ENCODE data around the gene FCHSD2. TPM values are rescaled to one million over a fixed set of nuclear protein-coding genes. Genes with fewer than 3 reads are reported as not detected.
A peak's percentile ranks its signal among the peaks of the same experiment; 100 is the strongest.

The FCHSD2 gene
- polyA plus RNA-seq, 2 of the 4 experiments (the other 2 are of a cell fraction) = 10.5 to 19.0 TPM

DNA sequence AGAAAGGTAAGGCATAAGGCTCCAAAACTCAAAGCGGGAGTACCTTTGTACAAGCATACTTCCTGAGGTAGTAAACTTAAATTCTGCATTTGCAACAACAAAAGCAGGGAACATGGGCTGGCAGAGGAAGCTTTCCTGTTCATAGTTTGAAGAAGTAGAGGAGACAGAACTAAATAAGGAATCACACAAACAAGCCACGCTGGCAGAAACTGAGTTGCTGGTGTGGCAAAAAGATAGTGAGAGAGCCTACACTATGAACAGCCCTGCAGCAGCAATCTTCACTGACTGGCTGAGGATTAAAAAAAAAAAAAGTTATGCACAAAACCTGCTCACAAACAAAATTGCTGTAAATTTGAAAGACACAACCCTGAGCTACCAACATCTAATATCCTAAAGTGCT lies 46.5 kb downstream of the FCHSD2 start:
- CTCF ChIA-PET = interaction anchor here (1.1 kb wide), 1 partner anchor 26 kb away, joined by 7 read pairs; no protein-coding TSS in a partner anchor
- ATAC-seq (no peak), FAIRE-seq (no peak), DNase-seq (ENCODE audit: low read depth in 1 of 2, low spot score in 1 of 2) (no peak)
- TF ChIP-seq, protein P1, sequence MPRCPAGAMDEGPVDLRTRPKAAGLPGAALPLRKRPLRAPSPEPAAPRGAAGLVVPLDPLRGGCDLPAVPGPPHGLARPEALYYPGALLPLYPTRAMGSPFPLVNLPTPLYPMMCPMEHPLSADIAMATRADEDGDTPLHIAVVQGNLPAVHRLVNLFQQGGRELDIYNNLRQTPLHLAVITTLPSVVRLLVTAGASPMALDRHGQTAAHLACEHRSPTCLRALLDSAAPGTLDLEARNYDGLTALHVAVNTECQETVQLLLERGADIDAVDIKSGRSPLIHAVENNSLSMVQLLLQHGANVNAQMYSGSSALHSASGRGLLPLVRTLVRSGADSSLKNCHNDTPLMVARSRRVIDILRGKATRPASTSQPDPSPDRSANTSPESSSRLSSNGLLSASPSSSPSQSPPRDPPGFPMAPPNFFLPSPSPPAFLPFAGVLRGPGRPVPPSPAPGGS (IDR thresholded peaks at IDR 0.05) = no peak
- Histone ChIP-seq H3K4me2 (no peak overlapping the region), H3K9me3 (no peaks in the 10 kb centered on the region), H3K4me1 (no peaks in the 10 kb centered on the region), H3K27ac (no peak overlapping the region), H3K4me3 (no peak overlapping the region)
- POLR2A ChIA-PET = no interaction called here
- whole genome bisulfite sequencing (ENCODE audit: missing lambda C conversion rate) = 87% methylated on average over 2 of the region's 2 CpGs

DNA sequence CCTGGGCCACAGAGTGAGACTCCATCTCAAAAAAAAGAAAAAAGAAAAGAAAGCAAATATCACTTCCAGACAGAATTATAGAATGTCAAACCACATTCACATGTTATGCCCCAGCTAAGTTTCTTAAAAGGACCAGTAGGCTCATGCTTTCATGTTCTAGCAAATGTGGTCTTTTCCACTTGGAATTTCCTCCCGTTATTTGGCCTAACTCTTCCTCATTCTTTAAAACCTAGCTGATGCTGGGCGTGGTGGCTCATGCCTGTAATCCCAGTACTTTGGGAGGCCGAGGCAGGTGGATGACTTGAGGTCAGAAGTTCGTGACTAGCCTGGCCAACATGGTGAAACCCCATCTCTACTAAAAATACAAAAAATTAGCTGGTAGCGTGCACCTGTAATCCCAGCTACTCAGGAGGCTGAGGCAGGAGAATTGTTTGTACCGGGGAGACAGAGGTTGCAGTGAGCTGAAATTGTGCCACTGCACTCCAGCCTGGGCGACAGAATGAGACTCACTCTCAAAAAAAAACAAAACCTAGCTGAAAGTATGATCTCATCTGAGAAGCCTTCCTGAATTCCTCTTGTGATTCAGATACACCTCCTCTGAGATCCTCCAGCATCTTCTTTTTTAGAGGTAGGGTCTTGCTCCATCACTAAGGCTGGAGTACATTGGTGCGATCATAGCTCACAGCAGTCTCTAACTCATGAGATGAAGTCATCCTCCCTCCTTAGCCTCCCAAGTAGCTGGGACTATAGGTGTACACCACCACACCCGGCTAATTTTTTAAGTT lies 50.4 kb downstream of the FCHSD2 start:
- H3K4me3 ChIP-seq = no peak overlapping the region
- no peak overlapping the region for H3K27ac ChIP-seq
- H3K4me1 ChIP-seq = no peaks in the 10 kb centered on the region
- TF ChIP-seq CBX2 (IDR thresholded peaks at IDR 0.05; ENCODE audit: borderline replicate concordance, low read depth) (no peak), NFE2L2 (conservative IDR thresholded peaks at IDR 0.05; ENCODE audit: low read length) (no peak)
- no peak overlapping the region for H3K4me2 ChIP-seq
- ATAC-seq (no peak), FAIRE-seq (no peak), DNase-seq (ENCODE audit: low read depth in 1 of 2, low spot score in 1 of 2) (peak in 1 of 2 experiments; percentile 34)
- 81% methylated on average over 9 of the region's 9 CpGs for WGBS (ENCODE audit: missing lambda C conversion rate)
- H3K9me3 ChIP-seq = no peaks in the 10 kb centered on the region
- ChIA-PET CTCF (interaction anchor here (0.8 kb wide), 1 partner anchor 42 kb away, joined by 3 read pairs; no protein-coding TSS in a partner anchor), POLR2A (no interaction called here)

DNA sequence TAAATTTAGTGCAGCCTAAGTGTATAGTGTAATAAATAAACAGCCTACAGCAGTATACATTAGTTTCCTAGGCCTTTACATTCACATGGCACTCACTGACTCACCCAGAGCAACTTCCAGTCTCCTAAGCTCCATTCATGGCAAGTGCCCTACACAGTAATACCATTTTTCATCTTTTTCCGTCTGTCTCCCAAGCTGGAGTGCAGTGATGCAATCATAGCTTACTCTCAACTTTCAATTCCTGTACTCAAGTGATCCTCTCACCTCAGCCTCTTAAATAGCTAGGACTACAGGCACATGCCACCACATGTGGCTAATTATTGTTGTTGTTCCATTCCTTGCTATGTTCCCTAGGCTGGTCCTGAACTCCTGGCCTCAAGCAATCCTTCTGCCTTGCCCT lies 54.4 kb downstream of the FCHSD2 start:
- 81% methylated on average over 1 of the region's 1 CpG for WGBS (ENCODE audit: missing lambda C conversion rate)
- Histone ChIP-seq H3K4me3 (no peak overlapping the region), H3K27ac (no peak overlapping the region), H3K4me2 (no peak overlapping the region), H3K9me3 (no peaks in the 10 kb centered on the region), H3K4me1 (peaks cover 7% of the 10 kb centered on the region)
- CTCF ChIA-PET = interaction anchor here (1.2 kb wide), 1 partner anchor 91 kb away, joined by 3 read pairs; no protein-coding TSS in a partner anchor
- TF ChIP-seq, protein P2, sequence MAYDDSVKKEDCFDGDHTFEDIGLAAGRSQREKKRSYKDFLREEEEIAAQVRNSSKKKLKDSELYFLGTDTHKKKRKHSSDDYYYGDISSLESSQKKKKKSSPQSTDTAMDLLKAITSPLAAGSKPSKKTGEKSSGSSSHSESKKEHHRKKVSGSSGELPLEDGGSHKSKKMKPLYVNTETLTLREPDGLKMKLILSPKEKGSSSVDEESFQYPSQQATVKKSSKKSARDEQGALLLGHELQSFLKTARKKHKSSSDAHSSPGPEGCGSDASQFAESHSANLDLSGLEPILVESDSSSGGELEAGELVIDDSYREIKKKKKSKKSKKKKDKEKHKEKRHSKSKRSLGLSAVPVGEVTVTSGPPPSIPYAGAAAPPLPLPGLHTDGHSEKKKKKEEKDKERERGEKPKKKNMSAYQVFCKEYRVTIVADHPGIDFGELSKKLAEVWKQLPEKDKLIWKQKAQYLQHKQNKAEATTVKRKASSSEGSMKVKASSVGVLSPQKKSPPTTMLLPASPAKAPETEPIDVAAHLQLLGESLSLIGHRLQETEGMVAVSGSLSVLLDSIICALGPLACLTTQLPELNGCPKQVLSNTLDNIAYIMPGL (CRISPR knock-in tag; IDR thresholded peaks at IDR 0.05; ENCODE audit: borderline replicate concordance) = no peak
- TF ChIP-seq HOXA7 (CRISPR knock-in tag; IDR thresholded peaks at IDR 0.05) (no peak), HEYL (CRISPR knock-in tag; IDR thresholded peaks at IDR 0.05) (no peak)
- no peak for DNase-seq (ENCODE audit: low read depth in 1 of 2, low spot score in 1 of 2)
- no peak for FAIRE-seq
- ATAC-seq = no peak
- POLR2A ChIA-PET = no interaction called here

DNA sequence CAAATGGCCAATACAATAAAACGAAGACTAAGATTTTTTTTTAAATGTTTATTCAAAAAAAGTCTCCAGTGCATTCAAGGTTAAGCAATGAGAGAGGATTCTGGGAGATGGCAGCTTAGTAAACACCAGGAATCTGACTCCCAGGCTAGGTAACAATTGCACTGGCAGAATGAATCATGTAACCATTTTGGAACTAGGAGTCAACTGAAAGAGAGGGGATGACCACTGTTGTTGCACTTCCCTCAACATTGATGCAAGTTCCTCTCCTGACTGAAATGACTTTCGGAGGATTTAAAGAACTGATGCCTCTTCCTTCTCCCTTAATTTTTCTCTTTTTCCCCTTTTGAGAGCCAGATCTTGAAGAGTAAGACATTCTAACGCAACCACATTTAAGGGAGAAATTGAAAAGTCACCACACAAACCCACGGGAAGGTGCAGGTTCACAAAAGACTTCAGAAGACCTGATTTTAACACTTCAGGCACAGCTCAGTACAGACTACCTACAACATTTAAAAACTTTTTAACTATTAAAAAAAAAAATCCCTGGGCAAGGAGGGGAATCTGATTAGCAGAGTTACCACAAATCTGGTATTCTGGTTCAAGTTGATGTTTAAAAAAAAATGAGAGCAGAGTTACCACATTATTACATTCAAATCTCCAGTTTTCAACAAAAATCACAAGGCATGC lies 56.8 kb downstream of the FCHSD2 start:
- Histone ChIP-seq H3K4me3 (no peak overlapping the region), H3K9me3 (no peaks in the 10 kb centered on the region), H3K27ac (no peak overlapping the region; a peak in 1 of 6 replicates), H3K4me2 (peak overlapping the region; percentile 2; the same call in 1 of the 3 replicates), H3K4me1 (peaks cover 7% of the 10 kb centered on the region)
- TF ChIP-seq, protein P3, sequence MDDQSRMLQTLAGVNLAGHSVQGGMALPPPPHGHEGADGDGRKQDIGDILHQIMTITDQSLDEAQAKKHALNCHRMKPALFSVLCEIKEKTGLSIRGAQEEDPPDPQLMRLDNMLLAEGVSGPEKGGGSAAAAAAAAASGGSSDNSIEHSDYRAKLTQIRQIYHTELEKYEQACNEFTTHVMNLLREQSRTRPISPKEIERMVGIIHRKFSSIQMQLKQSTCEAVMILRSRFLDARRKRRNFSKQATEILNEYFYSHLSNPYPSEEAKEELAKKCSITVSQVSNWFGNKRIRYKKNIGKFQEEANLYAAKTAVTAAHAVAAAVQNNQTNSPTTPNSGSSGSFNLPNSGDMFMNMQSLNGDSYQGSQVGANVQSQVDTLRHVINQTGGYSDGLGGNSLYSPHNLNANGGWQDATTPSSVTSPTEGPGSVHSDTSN (IDR thresholded peaks at IDR 0.05) = no peak
- TF ChIP-seq RAD21 (conservative IDR thresholded peaks at IDR 0.05 in 1 of 2, IDR thresholded peaks at IDR 0.05 in 1 of 2) (no peak), NR3C1 (IDR thresholded peaks at IDR 0.05) (no peak), ZSCAN20 (CRISPR knock-in tag; IDR thresholded peaks at IDR 0.05) (no peak), SREBF2 (IDR thresholded peaks at IDR 0.05) (no peak), RARB (CRISPR knock-in tag; IDR thresholded peaks at IDR 0.05) (no peak), FOXS1 (CRISPR knock-in tag; IDR thresholded peaks at IDR 0.05) (no peak), ESRRA (IDR thresholded peaks at IDR 0.05; ENCODE audit: borderline replicate concordance, low read length) (no peak), ZC3H11A (IDR thresholded peaks at IDR 0.05) (no peak), SMC3 (IDR thresholded peaks at IDR 0.05) (no peak), CBX8 (IDR thresholded peaks at IDR 0.05) (no peak), EHMT2 (IDR thresholded peaks at IDR 0.05; ENCODE audit: low read depth) (no peak), HOXA7 (CRISPR knock-in tag; IDR thresholded peaks at IDR 0.05) (no peak), CEBPB (IDR thresholded peaks at IDR 0.05) (no peak), RCOR1 (IDR thresholded peaks at IDR 0.05; ENCODE audit: low read depth, low read length) (no peak), CBX2 (IDR thresholded peaks at IDR 0.05; ENCODE audit: borderline replicate concordance, low read depth) (no peak)
- TF ChIP-seq, protein P4, sequence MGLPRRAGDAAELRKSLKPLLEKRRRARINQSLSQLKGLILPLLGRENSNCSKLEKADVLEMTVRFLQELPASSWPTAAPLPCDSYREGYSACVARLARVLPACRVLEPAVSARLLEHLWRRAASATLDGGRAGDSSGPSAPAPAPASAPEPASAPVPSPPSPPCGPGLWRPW (IDR thresholded peaks at IDR 0.05) = no peak
- TF ChIP-seq, protein P5, sequence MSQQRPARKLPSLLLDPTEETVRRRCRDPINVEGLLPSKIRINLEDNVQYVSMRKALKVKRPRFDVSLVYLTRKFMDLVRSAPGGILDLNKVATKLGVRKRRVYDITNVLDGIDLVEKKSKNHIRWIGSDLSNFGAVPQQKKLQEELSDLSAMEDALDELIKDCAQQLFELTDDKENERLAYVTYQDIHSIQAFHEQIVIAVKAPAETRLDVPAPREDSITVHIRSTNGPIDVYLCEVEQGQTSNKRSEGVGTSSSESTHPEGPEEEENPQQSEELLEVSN (IDR thresholded peaks at IDR 0.05; ENCODE audit: borderline replicate concordance, low read depth) = no peak
- DNase-seq (ENCODE audit: low read depth in 1 of 2, low spot score in 1 of 2) = peak in 1 of 2 experiments; percentile 59
- ChIA-PET POLR2A (no interaction called here), CTCF (no interaction called here)
- WGBS (ENCODE audit: missing lambda C conversion rate) = 76% methylated on average over 4 of the region's 4 CpGs
- FAIRE-seq = no peak
- 0 out of 6 replicates have a peak, but pooled peaks of 1 of the 2 experiments have one; percentile 35 for ATAC-seq
